IPS-18a (cell line): ENCODE measurements around the gene NANS.

Experiments used
- H3K27ac ChIP-seq: one replicate; pipeline ENCODE4 v1.5.1; 2013; ENCODE audit warnings: low read length
- H3K27me3 ChIP-seq: one replicate; pipeline ENCODE4 v1.6.1; 2013; ENCODE audit warnings: mild to moderate bottlenecking, low read length; ENCODE audit not compliant: control insufficient read depth, insufficient read depth
- H3K36me3 ChIP-seq: one replicate; pipeline ENCODE4 v1.6.1; 2013; ENCODE audit warnings: low read depth, low read length; ENCODE audit not compliant: control insufficient read depth
- H3K4me1 ChIP-seq: one replicate; pipeline ENCODE4 v1.6.1; 2013; ENCODE audit warnings: low read depth, low read length; ENCODE audit not compliant: control insufficient read depth
- H3K4me3 ChIP-seq: one replicate; pipeline ENCODE4 v1.5.1; 2013; ENCODE audit warnings: low read length
- H3K9ac ChIP-seq: one replicate; pipeline ENCODE4 v1.6.1; 2013; ENCODE audit warnings: mild to moderate bottlenecking, low read length, moderate library complexity
- H3K9me3 ChIP-seq: one replicate; pipeline ENCODE4 v1.6.1; 2013; ENCODE audit warnings: low read depth, low read length; ENCODE audit not compliant: control insufficient read depth

Gene NANS

GRCh38 chr9:98092613-98092931, 36.0 kb downstream of the NANS start:
- Histone ChIP-seq H3K27ac (no peak overlapping the region), H3K4me1 (peaks cover 25% of the 10 kb centered on the region), H3K36me3 (no peaks in the 10 kb centered on the region), H3K9ac (no peak overlapping the region), H3K4me3 (peak overlapping the region; percentile 52), H3K27me3 (no peaks in the 10 kb centered on the region), H3K9me3 (no peaks in the 10 kb centered on the region)

- Histone ChIP-seq H3K4me1 (peaks cover 25% of the 10 kb centered on the region), H3K27ac (no peak overlapping the region), H3K9me3 (no peaks in the 10 kb centered on the region), H3K4me3 (no peak overlapping the region), H3K9ac (no peak overlapping the region), H3K27me3 (no peaks in the 10 kb centered on the region), H3K36me3 (peaks cover under 1% of the 10 kb centered on the region)
Measured at GRCh38 chr9:98094316-98094715, 37.8 kb downstream of the NANS start.

GRCh38 chr9:98094851-98095250, 38.3 kb downstream of the NANS start:
- Histone ChIP-seq H3K27ac (no peak overlapping the region), H3K9ac (no peak overlapping the region), H3K36me3 (peaks cover 5% of the 10 kb centered on the region), H3K4me1 (peaks cover 20% of the 10 kb centered on the region), H3K4me3 (no peak overlapping the region), H3K27me3 (no peaks in the 10 kb centered on the region), H3K9me3 (no peaks in the 10 kb centered on the region)

GRCh38 chr9:98095401-98095800, 38.9 kb downstream of the NANS start:
- Histone ChIP-seq H3K9ac (no peak overlapping the region), H3K27me3 (no peaks in the 10 kb centered on the region), H3K4me3 (no peak overlapping the region), H3K27ac (no peak overlapping the region), H3K36me3 (peaks cover 5% of the 10 kb centered on the region), H3K9me3 (no peaks in the 10 kb centered on the region), H3K4me1 (peaks cover 16% of the 10 kb centered on the region)

- H3K4me3 ChIP-seq: no peak overlapping the region
- H3K27ac ChIP-seq: no peak overlapping the region
- H3K9me3 ChIP-seq: no peaks in the 10 kb centered on the region
- peaks cover 13% of the 10 kb centered on the region for H3K4me1 ChIP-seq
- H3K27me3 ChIP-seq: no peaks in the 10 kb centered on the region
- no peak overlapping the region for H3K9ac ChIP-seq
- H3K36me3 ChIP-seq: peaks cover 5% of the 10 kb centered on the region
Measured at GRCh38 chr9:98096091-98096490, 39.6 kb downstream of the NANS start.

- no peak overlapping the region for H3K27ac ChIP-seq
- H3K4me1 ChIP-seq: peaks cover 8% of the 10 kb centered on the region
Measured at GRCh38 chr9:98097836-98098235, 41.3 kb downstream of the NANS start.

GRCh38 chr9:98099346-98099745, 42.8 kb downstream of the NANS start:
- Histone ChIP-seq H3K9ac (no peak overlapping the region), H3K27me3 (no peaks in the 10 kb centered on the region), H3K4me1 (peaks cover 8% of the 10 kb centered on the region), H3K4me3 (no peak overlapping the region), H3K36me3 (peaks cover 5% of the 10 kb centered on the region), H3K27ac (no peak overlapping the region), H3K9me3 (no peaks in the 10 kb centered on the region)

More at GRCh38 chr9:98097836-98098235, 41.3 kb downstream of the NANS start:
- Histone ChIP-seq H3K27me3 (no peaks in the 10 kb centered on the region), H3K36me3 (peaks cover 5% of the 10 kb centered on the region), H3K9me3 (no peaks in the 10 kb centered on the region), H3K4me3 (no peak overlapping the region), H3K9ac (no peak overlapping the region)

GRCh38 chr9:98099898-98100297, 43.4 kb downstream of the NANS start:
- no peak overlapping the region for H3K27ac ChIP-seq
- H3K9ac ChIP-seq: no peak overlapping the region

GRCh38 chr9:98100456-98100855, 43.9 kb downstream of the NANS start:
- no peak overlapping the region for H3K27ac ChIP-seq
- no peak overlapping the region for H3K4me3 ChIP-seq
- peaks cover 8% of the 10 kb centered on the region for H3K4me1 ChIP-seq
- H3K9me3 ChIP-seq: no peaks in the 10 kb centered on the region
- H3K36me3 ChIP-seq: peaks cover 5% of the 10 kb centered on the region
- no peak overlapping the region for H3K9ac ChIP-seq
- H3K27me3 ChIP-seq: no peaks in the 10 kb centered on the region

More at GRCh38 chr9:98099898-98100297, 43.4 kb downstream of the NANS start:
- H3K4me1 ChIP-seq: peaks cover 8% of the 10 kb centered on the region
- H3K36me3 ChIP-seq: peaks cover 5% of the 10 kb centered on the region
- no peaks in the 10 kb centered on the region for H3K9me3 ChIP-seq
- no peak overlapping the region for H3K4me3 ChIP-seq
- no peaks in the 10 kb centered on the region for H3K27me3 ChIP-seq

GRCh38 chr9:98101416-98101815, 44.9 kb downstream of the NANS start:
- no peaks in the 10 kb centered on the region for H3K27me3 ChIP-seq
- no peaks in the 10 kb centered on the region for H3K9me3 ChIP-seq
- peaks cover 5% of the 10 kb centered on the region for H3K36me3 ChIP-seq
- peaks cover 8% of the 10 kb centered on the region for H3K4me1 ChIP-seq
- no peak overlapping the region for H3K9ac ChIP-seq
- H3K4me3 ChIP-seq: no peak overlapping the region
- no peak overlapping the region for H3K27ac ChIP-seq

- no peak overlapping the region for H3K27ac ChIP-seq
- H3K4me1 ChIP-seq: peaks cover 8% of the 10 kb centered on the region
- H3K36me3 ChIP-seq: peaks cover 5% of the 10 kb centered on the region
- no peaks in the 10 kb centered on the region for H3K9me3 ChIP-seq
- no peaks in the 10 kb centered on the region for H3K27me3 ChIP-seq
- no peak overlapping the region for H3K9ac ChIP-seq
- no peak overlapping the region for H3K4me3 ChIP-seq
Measured at GRCh38 chr9:98101868-98102273, 45.3 kb downstream of the NANS start.

- no peaks in the 10 kb centered on the region for H3K9me3 ChIP-seq
- no peak overlapping the region for H3K27ac ChIP-seq
- H3K27me3 ChIP-seq: no peaks in the 10 kb centered on the region
- no peak overlapping the region for H3K4me3 ChIP-seq
- peaks cover 8% of the 10 kb centered on the region for H3K4me1 ChIP-seq
- H3K9ac ChIP-seq: no peak overlapping the region
- H3K36me3 ChIP-seq: peaks cover 7% of the 10 kb centered on the region
Measured at GRCh38 chr9:98104445-98104881, 47.9 kb downstream of the NANS start.
